Ascending aorta (tissue), 2 donors: ENCODE results near the gene RECQL5. TPM values are rescaled to one million over a fixed set of nuclear protein-coding genes. Genes with fewer than 3 reads are reported as not detected.
A peak's percentile ranks its signal among the peaks of the same experiment; 100 is the strongest.

Experiments
- DNase-seq, 2 donors: peaks; one replicate each; pipeline ENCODE4 v3.0.0-alpha.2; 2019; ENCODE audit warnings: low spot score in 2 of 2
- H3K27ac ChIP-seq, 2 donors: fragments of 200-600 bp; sonication (generic); one replicate each; pipeline ENCODE4 v1.5.1; 2016 to 2017; ENCODE audit warnings: mild to moderate bottlenecking in 1 of 2
- H3K27me3 ChIP-seq: fragments of 200-600 bp; sonication (generic); one replicate; pipeline ENCODE4 v1.5.1; 2017
- H3K36me3 ChIP-seq, 2 donors: fragments of 200-600 bp; sonication (generic); one replicate each; pipeline ENCODE4 v1.5.1; 2016
- H3K4me1 ChIP-seq, 2 donors: fragments of 200-600 bp; sonication (generic); one replicate each; pipeline ENCODE4 v1.5.1; 2016 to 2017; ENCODE audit warnings: mild to moderate bottlenecking in 1 of 2
- H3K4me3 ChIP-seq, 2 donors: fragments of 200-600 bp; sonication (generic); one replicate each; pipeline ENCODE4 v1.5.1; 2016 to 2017; ENCODE audit warnings: mild to moderate bottlenecking in 1 of 2
- H3K9me3 ChIP-seq, 2 donors: fragments of 200-600 bp; sonication (generic); one replicate each; pipeline ENCODE4 v1.5.1; 2016
- CTCF ChIP-seq, 3 experiments: fragments of 200-600 bp in 2 of 3; fragments of 450-650 bp in 1 of 3; sonication (generic) in 2 of 3; IDR thresholded peaks; one replicate each; pipeline ENCODE4 v1.5.1; 2016 to 2019; ENCODE audit warnings: antibody characterized with exemption in 3 of 3, mild to moderate bottlenecking in 1 of 3, moderate library complexity in 1 of 3
- intact Hi-C: fragments of 100-400 bp; cut with DNase I; formaldehyde crosslinking; loops from one replicate; pipeline ENCODE4 v1.15.1; 2023
- total RNA-seq: library from RNA; depleted of rRNA; stranded (reverse); fragments of >200 nt; gene quantifications from one replicate; pipeline ENCODE4 v1.1.0, GENCODE V29; 2016

Gene RECQL5
- total RNA-seq, 1 donor from 2014 or later: 7.6 TPM

GRCh38 chr17:75625813-75626486, 41.0 kb downstream of the RECQL5 start:
- Histone ChIP-seq H3K36me3 (peaks cover 33 to 38% of the 10 kb centered on the region in 2 donors), H3K27me3 (no peaks in the 10 kb centered on the region), H3K9me3 (no peaks in the 10 kb centered on the region), H3K4me1 (no peaks in the 10 kb centered on the region), H3K4me3 (no peak overlapping the region), H3K27ac (no peak overlapping the region)
- TF ChIP-seq CTCF (IDR thresholded peaks at IDR 0.05): peak in 1 of 3 experiments; percentile 42
- intact Hi-C loops: no loop called here
- DNase-seq: no peak

GRCh38 chr17:75624714-75625345, 42.1 kb downstream of the RECQL5 start:
- Histone ChIP-seq H3K27ac (no peak overlapping the region), H3K4me3 (no peak overlapping the region), H3K36me3 (peaks cover 30 to 33% of the 10 kb centered on the region in 2 donors), H3K27me3 (no peaks in the 10 kb centered on the region), H3K9me3 (no peaks in the 10 kb centered on the region), H3K4me1 (no peaks in the 10 kb centered on the region)
- TF ChIP-seq CTCF (IDR thresholded peaks at IDR 0.05): no peak
- no peak for DNase-seq
- intact Hi-C loops: no loop called here

- intact Hi-C loops: no loop called here
- Histone ChIP-seq H3K36me3 (peaks cover 29 to 37% of the 10 kb centered on the region in 2 donors), H3K4me3 (no peak overlapping the region), H3K4me1 (no peaks in the 10 kb centered on the region), H3K9me3 (no peaks in the 10 kb centered on the region), H3K27me3 (no peaks in the 10 kb centered on the region), H3K27ac (no peak overlapping the region)
- DNase-seq: no peak
- TF ChIP-seq CTCF (IDR thresholded peaks at IDR 0.05): no peak
Measured at GRCh38 chr17:75624021-75624420, 42.9 kb downstream of the RECQL5 start.

GRCh38 chr17:75623386-75623785, 43.6 kb downstream of the RECQL5 start:
- H3K27me3 ChIP-seq: no peaks in the 10 kb centered on the region
- TF ChIP-seq CTCF (IDR thresholded peaks at IDR 0.05): no peak
- no peak for DNase-seq
- no peaks in the 10 kb centered on the region for H3K9me3 ChIP-seq
- H3K4me3 ChIP-seq: no peak overlapping the region
- H3K27ac ChIP-seq: no peak overlapping the region
- intact Hi-C loops: no loop called here
- H3K36me3 ChIP-seq: peaks cover 29 to 44% of the 10 kb centered on the region in 2 donors
- no peaks in the 10 kb centered on the region for H3K4me1 ChIP-seq

- no peak overlapping the region for H3K27ac ChIP-seq
- TF ChIP-seq CTCF (IDR thresholded peaks at IDR 0.05): no peak
- H3K4me1 ChIP-seq: no peaks in the 10 kb centered on the region
- H3K36me3 ChIP-seq: peaks cover 29 to 44% of the 10 kb centered on the region in 2 donors
- intact Hi-C loops: no loop called here
- no peaks in the 10 kb centered on the region for H3K27me3 ChIP-seq
- no peak overlapping the region for H3K4me3 ChIP-seq
- no peak for DNase-seq
- H3K9me3 ChIP-seq: no peaks in the 10 kb centered on the region
Measured at GRCh38 chr17:75622771-75623273, 44.1 kb downstream of the RECQL5 start.
